Measurements from ENCODE around the gene NAP1L1. TPM values are rescaled to one million over a fixed set of nuclear protein-coding genes. Genes with fewer than 3 reads are reported as not detected.

NAP1L1 gene, protein sequence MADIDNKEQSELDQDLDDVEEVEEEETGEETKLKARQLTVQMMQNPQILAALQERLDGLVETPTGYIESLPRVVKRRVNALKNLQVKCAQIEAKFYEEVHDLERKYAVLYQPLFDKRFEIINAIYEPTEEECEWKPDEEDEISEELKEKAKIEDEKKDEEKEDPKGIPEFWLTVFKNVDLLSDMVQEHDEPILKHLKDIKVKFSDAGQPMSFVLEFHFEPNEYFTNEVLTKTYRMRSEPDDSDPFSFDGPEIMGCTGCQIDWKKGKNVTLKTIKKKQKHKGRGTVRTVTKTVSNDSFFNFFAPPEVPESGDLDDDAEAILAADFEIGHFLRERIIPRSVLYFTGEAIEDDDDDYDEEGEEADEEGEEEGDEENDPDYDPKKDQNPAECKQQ
- total RNA-seq, result 435 TPM
- long read RNA-seq, full-length matches to known transcripts, result 92 of 166 reads
- long read RNA-seq, partial matches to known transcripts, result 31 of 166 reads
- long read RNA-seq, other reads (novel, unspliced or antisense), result 43 of 166 reads

GRCh38 chr12:76083904-76084862 is at the start of gene NAP1L1:
Gene NAP1L1, minus strand, starts transcription at chr12:76084685. Its CDS starts 10,466 bp downstream, at chr12:76074219.
- DNase-seq (ENCODE audit: low spot score), result peak; percentile 98

GRCh38 chr12:76127588-76127987 is 43.1 kb upstream of the NAP1L1 start:
- no peak for DNase-seq (ENCODE audit: low spot score)

DNA sequence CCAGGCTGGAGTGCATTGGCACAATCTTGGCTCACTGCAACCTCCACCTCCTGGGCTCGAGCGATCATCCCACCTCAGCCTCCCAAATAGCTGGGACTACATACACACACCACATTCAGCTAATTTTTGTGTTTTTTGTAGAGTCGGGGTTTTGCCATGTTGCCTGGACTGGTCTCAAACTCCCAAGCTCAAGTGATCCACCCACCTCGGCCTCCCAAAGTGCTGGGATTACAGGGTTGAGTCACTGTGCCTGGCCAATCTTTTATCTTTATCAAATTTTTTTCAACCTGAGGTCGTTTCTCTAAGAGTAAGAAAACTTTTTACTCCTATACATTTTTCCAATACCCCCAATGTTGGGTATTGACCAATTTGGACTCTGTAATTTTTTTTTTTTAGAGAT is 40.0 kb upstream of the NAP1L1 start:
- DNase-seq (ENCODE audit: low spot score), result no peak

DNA sequence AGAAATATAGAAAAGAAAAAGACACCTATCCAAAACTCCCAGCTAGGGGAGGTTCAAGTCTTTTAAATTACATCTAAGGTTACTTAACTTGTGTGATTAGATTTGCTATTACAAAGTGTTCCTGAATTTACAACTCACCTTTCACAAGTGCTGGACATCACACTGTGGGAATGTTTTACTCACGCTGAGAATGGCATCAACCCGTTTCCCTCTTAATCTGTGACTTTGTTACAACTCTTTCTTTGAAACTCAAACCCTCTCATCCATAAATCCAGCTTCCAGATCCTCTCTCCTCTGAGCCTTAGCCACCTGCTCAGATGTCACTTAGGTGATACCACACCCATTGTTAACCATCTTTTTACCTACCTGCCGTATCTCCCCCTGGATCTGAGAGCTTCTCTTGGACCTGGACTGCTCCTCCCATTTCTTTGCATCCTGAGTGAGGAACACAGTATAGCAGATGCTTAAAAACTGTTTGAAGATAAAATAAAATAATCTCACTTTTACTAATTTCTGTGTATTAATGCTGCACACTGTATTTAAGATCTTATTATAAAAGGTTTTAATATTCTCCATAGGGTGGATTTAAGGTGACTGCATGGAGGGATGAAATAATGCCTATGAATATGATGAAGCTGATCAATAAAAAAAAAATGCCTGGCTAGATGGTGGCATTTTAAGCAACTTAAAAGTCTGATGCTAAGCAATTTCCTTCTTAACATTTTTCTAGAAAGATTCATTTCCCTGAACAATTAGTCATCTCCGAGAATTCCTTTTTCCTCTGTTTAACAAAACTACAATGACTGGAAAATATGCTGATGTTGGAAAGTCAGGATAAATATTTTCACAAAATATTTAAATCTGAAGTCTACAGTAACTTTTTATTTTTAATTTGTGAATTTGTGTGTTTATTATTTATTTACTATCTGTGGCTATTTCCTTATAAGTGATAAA is 39.1 kb upstream of the NAP1L1 start:
- no peak for DNase-seq (ENCODE audit: low spot score)

DNA sequence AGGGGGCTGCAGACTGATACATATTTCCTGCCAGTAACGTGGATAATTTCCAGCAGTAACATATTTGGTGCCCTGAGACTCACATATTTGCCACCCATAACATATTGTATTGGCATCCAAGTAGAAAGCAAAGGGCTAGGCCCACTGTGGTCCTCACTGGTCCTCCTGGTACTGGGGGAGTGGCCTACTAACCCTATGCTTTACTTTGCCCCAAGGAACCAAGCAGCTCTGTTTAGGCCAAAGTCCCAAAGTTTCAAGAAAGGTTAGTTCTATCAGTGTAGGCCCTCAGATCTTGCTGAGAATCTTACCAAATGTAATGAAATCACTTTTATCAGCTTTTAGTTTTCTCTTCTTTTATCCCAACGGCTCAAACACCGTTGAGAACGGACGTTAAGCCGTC is 35.4 kb upstream of the NAP1L1 start:
- no peak for DNase-seq (ENCODE audit: low spot score)

- DNase-seq (ENCODE audit: low spot score), result no peak
Measured at GRCh38 chr12:76117751-76118150, 33.3 kb upstream of the NAP1L1 start.

GRCh38 chr12:76117067-76117691 is 32.7 kb upstream of the NAP1L1 start:
- DNase-seq (ENCODE audit: low spot score), result no peak

GRCh38 chr12:76113800-76114757 is 29.6 kb upstream of the NAP1L1 start:
- DNase-seq (ENCODE audit: low spot score), result no peak

- no peak for DNase-seq (ENCODE audit: low spot score)
Measured at GRCh38 chr12:76111209-76111749, 26.8 kb upstream of the NAP1L1 start.

- DNase-seq (ENCODE audit: low spot score), result no peak
Measured at GRCh38 chr12:76109879-76110278, 25.4 kb upstream of the NAP1L1 start.

GRCh38 chr12:76108356-76108755 is 23.9 kb upstream of the NAP1L1 start:
- DNase-seq (ENCODE audit: low spot score), result no peak

- no peak for DNase-seq (ENCODE audit: low spot score)
Measured at GRCh38 chr12:76106631-76107030, 22.1 kb upstream of the NAP1L1 start.

- no peak for DNase-seq (ENCODE audit: low spot score)
Measured at GRCh38 chr12:76103958-76104357, 19.5 kb upstream of the NAP1L1 start.

DNA sequence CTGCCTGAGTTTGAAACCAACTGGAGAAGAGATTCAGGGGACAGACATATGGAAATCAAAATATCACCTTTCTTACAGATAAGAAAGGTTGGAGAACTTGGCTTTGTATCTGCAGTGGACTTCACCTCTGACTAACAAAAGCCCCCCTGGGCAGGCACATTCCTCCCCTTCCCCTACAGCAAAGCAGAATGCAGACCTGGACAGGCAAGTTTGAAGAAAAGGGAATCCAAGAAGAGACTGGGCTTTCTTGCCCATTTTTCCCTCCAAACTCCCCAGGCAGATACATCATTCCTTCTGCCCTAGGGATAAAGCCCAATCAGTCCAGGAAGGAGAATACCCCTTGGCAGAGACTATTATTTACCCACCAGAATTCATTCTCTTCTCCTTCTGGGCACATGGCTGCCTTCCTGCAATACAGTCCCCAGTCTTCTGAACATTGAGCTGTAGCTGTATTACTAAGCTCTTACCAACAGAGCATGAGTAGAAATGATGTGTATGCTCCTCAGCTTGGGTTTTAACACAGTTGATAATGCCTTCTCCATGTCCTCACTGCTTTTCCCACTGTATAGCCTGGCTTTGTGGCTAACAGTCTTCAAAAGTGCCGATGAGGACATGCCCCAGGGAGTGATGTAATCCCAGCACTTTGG is 17.4 kb upstream of the NAP1L1 start:
- DNase-seq (ENCODE audit: low spot score), result no peak

DNA sequence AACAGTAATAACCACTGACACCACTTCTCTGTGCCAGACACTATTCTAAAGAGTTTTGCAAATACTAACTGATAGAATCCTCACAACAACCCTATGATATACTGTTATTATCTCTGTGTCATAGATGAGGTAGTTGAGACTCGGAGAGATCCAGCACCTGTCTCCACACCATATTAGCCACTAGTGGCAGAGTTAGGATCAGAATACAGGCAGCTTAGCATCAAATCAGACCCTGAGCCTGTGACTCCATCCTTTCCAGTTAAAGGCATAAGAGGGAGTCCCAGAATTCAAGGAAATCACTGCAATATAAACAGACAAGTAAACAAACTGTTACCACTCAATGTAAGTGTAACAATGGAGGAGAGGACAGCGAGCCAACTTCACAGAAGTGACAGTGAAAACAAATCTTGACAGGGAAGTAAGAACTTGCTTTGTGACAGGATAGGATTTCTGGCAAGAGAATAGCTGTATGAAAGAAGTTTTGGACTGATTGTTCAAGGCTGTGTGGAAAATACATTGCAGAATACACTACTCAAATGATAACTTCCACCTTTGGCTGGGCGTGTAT is 11.7 kb upstream of the NAP1L1 start:
- DNase-seq (ENCODE audit: low spot score), result no peak

GRCh38 chr12:76094754-76095153 is 10.3 kb upstream of the NAP1L1 start:
- DNase-seq (ENCODE audit: low spot score), result no peak

GRCh38 chr12:76091246-76091754 is 6.8 kb upstream of the NAP1L1 start:
- no peak for DNase-seq (ENCODE audit: low spot score)

- no peak for DNase-seq (ENCODE audit: low spot score)
Measured at GRCh38 chr12:76085520-76085868, 1.0 kb upstream of the NAP1L1 start.

Data from mesenteric fat pad (tissue), 1 donor.